IPS-11a (cell line): ENCODE measurements around the gene THOC2.
"Not testable (repeated sequence)": the region's sequence is repeated elsewhere in the genome, so short reads cannot be mapped to it uniquely, and the experiment has no call there.

Experiments used
- H3K4me3 ChIP-seq: one replicate; pipeline ENCODE4 v1.5.1; 2013; ENCODE audit warnings: low read depth, low read length, control low read depth

Gene THOC2

DNA sequence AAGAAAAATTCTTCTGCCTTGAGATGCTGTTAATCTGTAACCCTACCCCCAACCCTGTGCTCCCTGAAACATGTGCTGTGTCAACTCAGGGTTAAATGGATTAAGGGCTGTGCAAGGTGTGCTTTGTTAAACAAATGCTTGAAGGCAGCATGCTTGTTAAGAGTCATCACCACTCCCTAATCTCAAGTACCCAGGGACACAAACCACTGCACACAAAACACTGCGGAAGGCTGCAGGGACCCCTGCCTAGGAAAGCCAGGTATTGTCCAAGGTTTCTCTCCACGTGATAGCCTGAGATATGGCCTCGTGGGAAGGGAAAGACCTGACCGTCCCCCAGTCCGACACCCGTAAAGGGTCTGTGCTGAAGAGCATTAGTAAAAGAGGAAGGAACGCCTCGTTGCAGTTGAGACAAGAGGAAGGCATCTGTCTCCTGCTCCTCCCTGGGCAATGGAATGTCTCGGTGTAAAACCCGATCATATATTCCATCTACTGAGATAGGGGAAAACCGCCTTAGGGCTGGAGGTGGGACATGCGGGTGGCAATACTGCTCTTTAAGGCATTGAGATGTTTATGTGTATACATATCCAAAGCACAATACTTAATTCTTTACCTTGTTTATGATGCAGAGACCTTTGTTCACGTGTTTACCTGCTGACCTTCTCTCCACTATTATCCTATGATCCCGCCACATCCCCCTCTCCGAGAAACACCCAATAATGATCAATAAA lies 53.0 kb downstream of the THOC2 start:
- not testable (repeated sequence) for H3K4me3 ChIP-seq

- no peak overlapping the region for H3K4me3 ChIP-seq
Observed at GRCh38 chrX:123675154-123675553, 57.7 kb downstream of the THOC2 start.

GRCh38 chrX:123673813-123674212 lies 59.0 kb downstream of the THOC2 start:
- no peak overlapping the region for H3K4me3 ChIP-seq

DNA sequence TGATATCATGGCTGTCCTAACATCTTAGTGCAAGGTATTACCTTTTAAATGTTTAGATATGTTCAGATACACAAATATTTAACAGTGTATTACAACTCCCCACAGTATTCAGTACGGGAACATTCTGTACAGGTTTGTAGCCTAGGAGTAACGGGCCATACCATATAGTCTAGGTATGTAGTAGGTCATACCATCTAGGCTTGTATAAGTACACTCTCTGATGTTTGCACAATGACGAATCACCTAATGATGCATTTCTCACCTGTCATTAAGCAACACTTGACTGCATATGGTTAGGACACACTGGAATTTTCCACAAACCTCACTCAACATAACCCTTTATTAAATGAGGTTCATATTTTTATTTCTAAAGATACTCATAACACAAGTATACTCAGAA lies 67.7 kb downstream of the THOC2 start:
- H3K4me3 ChIP-seq, result no peak overlapping the region

DNA sequence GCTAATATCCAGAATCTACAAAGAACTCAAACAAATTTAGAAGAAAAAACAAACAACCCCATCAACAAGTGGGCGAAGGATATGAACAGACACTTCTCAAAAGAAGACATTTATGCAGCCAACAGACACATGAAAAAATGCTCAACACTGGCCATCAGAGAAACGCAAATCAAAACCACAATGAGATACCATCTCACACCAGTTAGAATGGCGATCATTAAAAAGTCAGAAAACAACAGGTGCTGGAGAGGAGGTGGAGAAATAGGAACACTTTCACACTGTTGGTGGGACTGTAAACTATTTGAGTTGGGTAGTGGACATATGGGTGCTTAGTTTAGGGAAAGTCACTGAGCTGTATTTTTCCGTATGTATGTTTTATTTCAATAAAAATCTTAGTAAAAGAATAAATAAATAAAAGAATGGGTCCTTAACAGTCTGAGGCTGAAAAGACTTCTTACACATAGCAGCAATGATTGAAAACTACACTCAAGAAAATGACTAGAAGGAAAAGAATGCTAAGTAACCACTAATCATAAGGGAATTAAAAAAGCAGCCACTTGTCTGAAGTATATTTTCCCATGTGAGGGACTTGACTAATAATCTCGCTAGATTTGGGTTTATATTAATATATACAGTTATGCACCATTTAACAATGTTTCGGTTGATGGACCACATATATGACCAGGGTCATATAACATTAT lies 68.2 kb downstream of the THOC2 start:
- H3K4me3 ChIP-seq, result not testable (repeated sequence)

DNA sequence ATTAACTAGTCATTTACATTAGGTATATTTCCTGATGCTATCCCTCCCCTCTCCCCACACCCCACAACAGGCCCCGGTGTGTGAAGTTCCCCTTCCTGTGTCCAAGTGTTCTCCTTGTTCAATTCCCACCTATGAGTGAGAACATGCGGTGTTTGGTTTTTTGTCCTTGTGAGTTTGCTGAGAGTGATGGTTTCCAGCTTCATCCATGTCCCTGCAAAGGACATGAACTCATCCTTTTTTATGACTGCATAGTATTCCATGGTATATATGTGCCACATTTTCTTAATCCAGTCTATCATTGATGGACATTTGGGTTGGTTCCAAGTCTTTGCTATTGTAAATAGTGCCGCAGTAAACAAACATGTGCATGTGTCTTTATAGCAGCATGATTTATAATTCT lies 69.1 kb downstream of the THOC2 start:
- H3K4me3 ChIP-seq, result not testable (repeated sequence)

GRCh38 chrX:123656507-123656906 lies 76.3 kb downstream of the THOC2 start:
- H3K4me3 ChIP-seq, result not testable (repeated sequence)

- H3K4me3 ChIP-seq, result not testable (repeated sequence)
Observed at GRCh38 chrX:123648811-123649181, 84.1 kb downstream of the THOC2 start.

DNA sequence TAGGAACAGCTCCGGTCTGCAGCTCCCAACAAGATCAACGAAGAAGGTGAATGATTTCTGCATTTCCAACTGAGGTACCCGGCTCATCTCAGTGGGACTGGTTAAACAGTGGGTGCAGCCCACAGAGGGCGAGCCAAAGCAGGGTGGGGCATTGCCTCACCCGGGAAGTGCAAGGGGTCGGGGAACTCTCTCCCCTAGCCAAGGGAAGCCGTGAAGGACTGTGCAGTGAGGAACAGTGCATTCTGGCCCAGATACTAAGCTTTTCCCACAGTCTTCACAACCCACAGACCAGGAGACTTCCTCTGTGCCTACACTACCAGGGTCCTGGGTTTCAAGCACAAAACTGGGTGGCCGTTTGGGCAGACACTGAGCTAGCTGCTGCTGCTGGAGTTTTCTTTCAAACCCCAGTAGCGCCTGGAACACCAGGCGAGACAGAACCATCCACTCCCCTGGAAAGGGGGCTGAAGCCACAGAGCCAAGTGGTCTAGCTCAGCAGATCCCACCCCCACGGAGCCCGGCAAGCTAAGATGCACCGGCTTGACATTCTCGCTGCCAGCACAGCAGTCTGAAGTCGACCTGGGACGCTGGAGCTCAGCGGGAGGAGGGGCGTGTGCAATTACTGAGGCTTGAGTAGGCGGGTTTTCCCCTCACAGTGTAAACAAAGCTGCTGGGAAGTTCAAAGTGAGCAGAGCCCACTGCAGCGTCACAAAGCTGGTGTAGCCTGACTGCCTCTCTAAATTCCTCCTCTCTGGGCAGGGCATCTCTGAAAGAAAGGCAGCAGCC lies 84.6 kb downstream of the THOC2 start:
- H3K4me3 ChIP-seq, result no peak overlapping the region

DNA sequence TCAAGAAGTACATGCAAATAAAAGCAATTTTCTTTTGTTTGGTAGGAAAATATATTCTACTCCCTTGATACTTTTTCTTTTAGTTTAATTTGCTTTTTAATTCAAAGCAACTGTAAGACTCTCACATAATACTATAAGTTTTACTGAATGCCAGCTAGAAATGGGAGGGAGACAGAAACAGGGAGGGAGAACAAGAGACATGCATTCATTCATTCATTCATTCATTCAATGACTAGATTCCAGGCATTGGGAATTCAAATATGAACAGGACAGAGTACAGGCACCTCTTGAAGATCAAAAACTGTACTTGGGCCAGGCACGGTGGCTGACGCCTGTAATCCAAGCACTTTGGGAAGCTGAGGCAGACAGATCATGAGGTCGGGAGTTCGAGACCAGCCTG lies 85.6 kb downstream of the THOC2 start:
- no peak overlapping the region for H3K4me3 ChIP-seq

GRCh38 chrX:123629502-123629901 lies 103.3 kb downstream of the THOC2 start:
- H3K4me3 ChIP-seq, result no peak overlapping the region

GRCh38 chrX:123626962-123627361 lies 105.9 kb downstream of the THOC2 start:
- H3K4me3 ChIP-seq, result no peak overlapping the region

- H3K4me3 ChIP-seq, result no peak overlapping the region
Observed at GRCh38 chrX:123625952-123626351, 106.9 kb downstream of the THOC2 start.

DNA sequence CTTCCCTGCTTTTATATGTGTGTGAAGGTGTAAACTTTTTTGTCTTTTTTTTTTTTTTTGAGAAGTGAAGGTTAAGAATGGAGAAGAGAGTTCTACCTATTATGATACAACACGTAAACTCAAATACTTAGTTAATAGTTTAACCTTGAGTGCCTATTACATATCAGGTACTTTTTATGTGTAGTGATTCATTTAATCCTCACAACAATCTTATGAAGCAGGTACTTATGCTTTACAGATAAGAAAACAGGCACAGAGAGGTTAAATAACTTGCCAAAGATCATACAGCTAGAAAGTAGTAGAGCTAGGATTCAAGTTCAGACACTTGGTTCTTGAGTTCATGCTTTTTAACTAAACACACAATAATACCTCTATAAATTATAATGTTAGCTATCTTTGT lies 107.4 kb downstream of the THOC2 start:
- no peak overlapping the region for H3K4me3 ChIP-seq

DNA sequence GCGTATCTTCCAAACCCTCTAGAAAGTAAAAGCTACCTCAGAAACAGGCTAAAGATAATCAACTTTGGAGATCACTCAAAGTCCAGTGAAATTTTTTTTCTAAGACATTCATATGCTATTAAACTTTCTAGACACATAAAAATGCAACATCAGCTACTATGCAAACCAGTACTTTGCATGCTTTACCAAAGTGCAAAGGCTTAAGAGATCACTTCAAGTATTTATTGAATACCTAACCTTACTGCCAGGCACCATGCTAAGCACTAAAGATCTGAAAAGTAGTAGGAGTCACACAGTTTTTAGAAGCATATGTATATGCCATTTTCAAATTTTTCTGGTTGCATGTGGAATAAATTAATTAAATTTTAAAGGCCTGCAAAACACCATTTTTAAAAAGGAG lies 115.8 kb downstream of the THOC2 start:
- no peak overlapping the region for H3K4me3 ChIP-seq

DNA sequence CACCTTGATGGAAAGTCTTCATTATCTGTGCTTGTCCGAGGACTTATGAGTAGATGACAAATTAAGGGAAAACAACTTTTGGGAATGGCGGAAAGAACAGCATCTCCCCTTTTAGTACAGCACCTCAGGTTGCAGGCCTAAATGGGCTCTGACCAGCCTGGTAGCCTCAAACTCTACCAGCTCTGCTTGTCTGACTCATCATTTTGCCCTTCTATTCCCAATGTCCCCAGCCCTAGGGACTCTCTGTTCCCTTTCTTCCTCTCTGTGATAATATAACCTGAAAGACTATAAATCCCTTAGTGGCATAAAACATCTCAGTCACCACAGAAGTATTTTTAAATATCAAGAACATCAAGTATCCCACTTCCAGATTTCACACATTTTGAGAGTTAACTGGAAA lies 121.9 kb downstream of the THOC2 start:
- H3K4me3 ChIP-seq, result no peak overlapping the region

DNA sequence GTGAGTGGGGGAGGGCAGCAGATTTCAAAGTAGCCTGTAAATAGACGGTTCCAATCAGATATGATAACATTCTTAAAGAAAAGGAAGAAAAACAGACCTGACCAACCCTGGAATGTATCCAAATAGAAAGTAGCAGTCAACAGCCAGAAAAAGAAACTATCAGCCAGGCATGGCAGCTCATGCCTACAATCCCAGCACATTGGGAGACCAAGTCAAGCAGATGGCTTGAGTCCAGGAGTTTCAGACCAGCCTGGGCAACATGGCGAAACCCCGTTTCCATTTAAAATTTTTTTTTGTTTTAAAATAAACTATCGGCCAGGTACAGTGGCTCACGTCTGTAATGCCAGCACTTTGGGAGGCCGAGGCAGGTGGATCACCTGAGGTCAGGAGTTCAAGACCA lies 125.0 kb downstream of the THOC2 start:
- no peak overlapping the region for H3K4me3 ChIP-seq

- no peak overlapping the region for H3K4me3 ChIP-seq
Observed at GRCh38 chrX:123607270-123607669, 125.6 kb downstream of the THOC2 start.

GRCh38 chrX:123603491-123603890 lies 129.4 kb downstream of the THOC2 start:
- H3K4me3 ChIP-seq, result no peak overlapping the region

DNA sequence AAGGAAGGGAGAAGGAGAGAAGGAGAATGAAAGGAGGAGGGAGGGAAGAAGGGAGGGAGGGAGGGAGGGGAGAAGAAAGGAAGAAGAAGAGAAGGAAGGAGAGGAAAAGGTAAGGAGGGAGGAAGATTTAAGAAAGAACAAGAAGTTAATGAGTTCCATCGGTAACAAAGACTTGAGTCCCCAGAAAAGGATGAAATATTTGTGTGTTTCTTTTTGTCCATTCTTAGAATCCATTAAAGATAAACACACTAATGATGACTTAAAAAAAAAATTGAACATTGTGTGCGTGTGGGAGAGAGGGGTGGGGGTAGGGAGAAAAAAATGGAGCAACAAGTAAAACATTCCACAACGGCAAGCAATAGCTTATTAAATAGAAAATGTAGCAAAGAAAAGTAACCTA lies 131.4 kb downstream of the THOC2 start:
- H3K4me3 ChIP-seq, result no peak overlapping the region

DNA sequence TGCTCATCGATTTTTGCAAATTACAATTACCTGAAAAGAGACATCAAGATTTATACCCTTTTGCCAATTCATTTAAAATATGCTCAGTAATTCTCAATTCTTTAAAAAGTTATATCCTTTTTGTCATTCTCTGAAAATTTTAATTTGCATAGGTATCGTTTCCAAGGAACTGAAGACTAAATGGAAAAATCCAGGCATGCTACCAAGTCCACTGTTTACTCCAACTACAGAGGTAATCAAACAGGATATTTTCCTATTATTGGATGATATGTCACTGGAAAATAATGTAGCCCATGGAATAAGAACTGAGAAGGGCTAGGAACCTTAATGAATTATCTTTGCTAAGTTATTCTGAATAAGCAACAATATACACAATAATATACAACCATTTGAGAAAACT lies 132.7 kb downstream of the THOC2 start:
- no peak overlapping the region for H3K4me3 ChIP-seq
